Lower leg skin (tissue), 4 donors: ENCODE measurements around the gene LCMT1. TPM values are rescaled to one million over a fixed set of nuclear protein-coding genes. Genes with fewer than 3 reads are reported as not detected.

Experiments
- DNase-seq, 2 donors: peaks; one replicate each; pipeline ENCODE4 v3.0.0-alpha.2; 2019; ENCODE audit warnings: low spot score in 2 of 2
- H3K4me3 ChIP-seq: fragments of 200-600 bp; sonication (generic); 2 replicates; pipeline ENCODE4 v1.5.1; 2017; ENCODE audit warnings: mild to moderate bottlenecking, low read depth; ENCODE audit not compliant: poor library complexity, severe bottlenecking
- POLR2A ChIP-seq, 2 donors: fragments of 450-650 bp; IDR thresholded peaks; one replicate each; pipeline ENCODE4 v1.6.1; 2016 to 2017; ENCODE audit warnings: antibody characterized with exemption in 2 of 2, mild to moderate bottlenecking in 1 of 2, moderate library complexity in 1 of 2
- WGBS, 2 donors: methylation state at CpG; one replicate each; pipeline ENCODE4 v1.1.5; 2018; 5-methylcytosine and 5-hydroxymethylcytosine counted together
- intact Hi-C: fragments of 100-400 bp; cut with DNase I; formaldehyde crosslinking; loops from one replicate; pipeline ENCODE4 v1.15.0; 2023; ENCODE audit warnings: low total_unique reads
- total RNA-seq, 4 donors: library from RNA; depleted of rRNA; stranded (reverse); fragments of >200 nt; gene quantifications; one replicate each; pipeline ENCODE4 v1.1.0, GENCODE V29; 2016
- TF ChIP-seq, protein P1 (sequence below), 3 donors: fragments of 450-650 bp; IDR thresholded peaks; one replicate each; pipeline ENCODE4 v1.5.1; 2016; ENCODE audit warnings: antibody characterized with exemption in 3 of 3, mild to moderate bottlenecking in 3 of 3, moderate library complexity in 2 of 3

The LCMT1 gene
- total RNA-seq, 4 donors from 2014 or later = 33.6 to 46.8 (median 38.2) TPM

GRCh38 chr16:25066747-25067631, 44.6 kb upstream of the LCMT1 start:
- peak in 1 of 2 donors; percentile 35 for TF ChIP-seq POLR2A (IDR thresholded peaks at IDR 0.05)
- TF ChIP-seq, protein P1, sequence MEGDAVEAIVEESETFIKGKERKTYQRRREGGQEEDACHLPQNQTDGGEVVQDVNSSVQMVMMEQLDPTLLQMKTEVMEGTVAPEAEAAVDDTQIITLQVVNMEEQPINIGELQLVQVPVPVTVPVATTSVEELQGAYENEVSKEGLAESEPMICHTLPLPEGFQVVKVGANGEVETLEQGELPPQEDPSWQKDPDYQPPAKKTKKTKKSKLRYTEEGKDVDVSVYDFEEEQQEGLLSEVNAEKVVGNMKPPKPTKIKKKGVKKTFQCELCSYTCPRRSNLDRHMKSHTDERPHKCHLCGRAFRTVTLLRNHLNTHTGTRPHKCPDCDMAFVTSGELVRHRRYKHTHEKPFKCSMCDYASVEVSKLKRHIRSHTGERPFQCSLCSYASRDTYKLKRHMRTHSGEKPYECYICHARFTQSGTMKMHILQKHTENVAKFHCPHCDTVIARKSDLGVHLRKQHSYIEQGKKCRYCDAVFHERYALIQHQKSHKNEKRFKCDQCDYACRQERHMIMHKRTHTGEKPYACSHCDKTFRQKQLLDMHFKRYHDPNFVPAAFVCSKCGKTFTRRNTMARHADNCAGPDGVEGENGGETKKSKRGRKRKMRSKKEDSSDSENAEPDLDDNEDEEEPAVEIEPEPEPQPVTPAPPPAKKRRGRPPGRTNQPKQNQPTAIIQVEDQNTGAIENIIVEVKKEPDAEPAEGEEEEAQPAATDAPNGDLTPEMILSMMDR (IDR thresholded peaks at IDR 0.05) = no peak
- H3K4me3 ChIP-seq = peak overlapping the region; percentile 70
- WGBS, 2 donors = 1% methylated on average over 23 to 42 of the region's 63 CpGs
- intact Hi-C loops = no loop called here
- DNase-seq = peak; percentile 70 to 96

GRCh38 chr16:25073854-25074253, 37.7 kb upstream of the LCMT1 start:
- TF ChIP-seq, protein P1 (IDR thresholded peaks at IDR 0.05) = no peak
- no peak for TF ChIP-seq POLR2A (IDR thresholded peaks at IDR 0.05)
- intact Hi-C loops = loop anchor here (10.0 kb wide), 1 partner anchor 131 kb away; no protein-coding TSS in a partner anchor
- 84 to 90% methylated on average over 2 of the region's 2 CpGs for WGBS, 2 donors

GRCh38 chr16:25078386-25078978, 33.1 kb upstream of the LCMT1 start:
- TF ChIP-seq POLR2A (IDR thresholded peaks at IDR 0.05) = no peak
- TF ChIP-seq, protein P1 (IDR thresholded peaks at IDR 0.05) = no peak
- intact Hi-C loops = loop anchor here (10.0 kb wide), 1 partner anchor 126 kb away; no protein-coding TSS in a partner anchor
- H3K4me3 ChIP-seq = no peak overlapping the region
- whole genome bisulfite sequencing, 2 donors = 91 to 98% methylated on average over 2 of the region's 2 CpGs
- no peak for DNase-seq

More at GRCh38 chr16:25073854-25074253, 37.7 kb upstream of the LCMT1 start:
- DNase-seq = no peak
- no peak overlapping the region for H3K4me3 ChIP-seq

DNA sequence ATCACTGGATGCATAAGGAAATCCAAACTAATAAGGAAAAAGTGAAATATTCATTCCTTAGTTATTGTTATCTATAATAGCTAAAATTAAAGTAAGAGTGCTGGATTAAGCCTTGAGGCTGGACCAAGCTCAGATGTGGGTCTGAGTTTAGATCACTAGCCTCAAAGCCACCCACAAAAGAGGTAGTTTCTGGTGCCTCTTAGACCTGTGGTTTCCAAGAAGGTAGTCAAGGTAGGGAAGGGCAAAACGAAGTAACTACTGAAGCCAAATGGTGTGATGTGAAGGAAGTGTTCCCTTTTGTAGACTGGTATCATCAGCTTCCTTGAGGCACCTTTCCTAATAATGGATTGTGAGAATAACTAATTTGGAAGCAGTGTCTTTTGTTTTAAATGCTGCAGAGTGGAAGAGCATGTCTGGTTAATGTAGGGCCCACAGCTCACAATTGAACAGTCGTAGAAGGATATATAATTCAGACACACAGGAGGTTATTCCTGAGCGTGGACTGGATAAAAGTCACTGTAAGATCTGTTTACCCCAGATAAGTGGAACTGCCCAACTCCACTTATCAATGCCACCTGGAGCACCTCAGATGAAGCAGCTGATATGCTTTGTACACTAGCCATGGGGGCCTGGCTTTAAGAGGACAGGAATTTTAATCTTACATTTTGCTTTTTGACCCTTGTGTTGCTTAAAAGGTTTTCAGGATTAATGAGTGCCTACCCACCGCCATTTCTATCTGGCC, 31.7 kb upstream of the LCMT1 start:
- intact Hi-C loops = loop anchor here (10.0 kb wide), 1 partner anchor 125 kb away; no protein-coding TSS in a partner anchor
- 65 to 71% methylated on average over 4 of the region's 4 CpGs for WGBS, 2 donors
- no peak for DNase-seq

More for the DNA sequence above, 31.7 kb upstream of the LCMT1 start:
- H3K4me3 ChIP-seq = no peak overlapping the region
- TF ChIP-seq POLR2A (IDR thresholded peaks at IDR 0.05) = no peak
- TF ChIP-seq, protein P1 (IDR thresholded peaks at IDR 0.05) = no peak
